Measurements from ENCODE around the gene PRCC.

PRCC gene

GRCh38 chr1:156842618-156843300, 75.4 kb downstream of the PRCC start:
- DNase-seq (ENCODE audit: low read depth in 2 of 2), result no peak

- DNase-seq (ENCODE audit: low read depth in 2 of 2), result no peak
Observed at GRCh38 chr1:156844102-156844501, 76.8 kb downstream of the PRCC start.

GRCh38 chr1:156844638-156845037, 77.3 kb downstream of the PRCC start:
- no peak for DNase-seq (ENCODE audit: low read depth in 2 of 2)

GRCh38 chr1:156845055-156845952, 78.0 kb downstream of the PRCC start:
- no peak for DNase-seq (ENCODE audit: low read depth in 2 of 2)

GRCh38 chr1:156845953-156846545, 78.7 kb downstream of the PRCC start:
- no peak for DNase-seq (ENCODE audit: low read depth in 2 of 2)

- DNase-seq (ENCODE audit: low read depth in 2 of 2), result no peak
Observed at GRCh38 chr1:156846643-156847042, 79.3 kb downstream of the PRCC start.

DNA sequence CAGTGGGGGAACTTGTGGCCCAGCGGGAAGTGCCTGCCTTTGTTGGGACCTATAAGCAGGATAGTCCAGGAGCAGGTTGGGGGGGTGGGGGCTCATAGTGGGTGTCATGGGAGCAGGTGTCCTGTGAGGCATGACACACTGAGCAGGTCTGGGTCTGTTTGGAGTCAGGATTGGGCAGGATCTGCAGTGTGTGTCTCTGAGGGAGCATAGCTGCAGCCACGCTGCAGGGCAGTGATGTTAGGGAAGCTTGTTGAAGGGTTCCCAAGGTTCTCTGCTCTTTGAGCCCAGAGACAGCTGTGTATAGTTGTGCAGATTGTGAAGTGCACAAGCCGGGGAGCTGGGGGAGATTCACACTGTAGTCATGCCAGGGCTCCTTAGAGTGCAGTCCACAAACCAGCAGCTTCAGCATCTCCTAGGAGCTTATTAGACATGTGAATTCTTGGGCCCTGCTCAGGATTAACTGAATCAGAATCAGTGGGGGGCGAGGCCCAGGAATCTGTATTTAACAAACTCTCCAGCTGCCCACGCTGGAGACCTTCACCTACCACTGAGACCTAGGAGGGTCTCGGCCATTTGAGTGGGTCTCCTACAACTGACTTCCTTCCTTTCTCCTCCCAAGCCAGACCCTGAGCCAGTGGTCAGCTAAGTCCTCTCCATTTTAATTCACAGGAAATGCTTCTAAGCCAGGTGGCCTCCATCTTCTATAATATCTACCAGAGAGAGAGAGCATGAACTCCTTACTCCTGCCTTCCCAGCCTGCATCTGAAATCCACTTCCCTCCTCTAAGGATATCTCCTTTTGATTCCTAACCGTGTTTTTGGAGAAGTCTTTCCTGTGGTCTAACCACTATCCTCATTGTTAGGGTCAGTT, 80.5 kb downstream of the PRCC start:
- no peak for DNase-seq (ENCODE audit: low read depth in 2 of 2)

GRCh38 chr1:156848461-156849150, 81.3 kb downstream of the PRCC start:
- DNase-seq (ENCODE audit: low read depth in 2 of 2), result peak in 1 of 2 experiments; percentile 67

DNA sequence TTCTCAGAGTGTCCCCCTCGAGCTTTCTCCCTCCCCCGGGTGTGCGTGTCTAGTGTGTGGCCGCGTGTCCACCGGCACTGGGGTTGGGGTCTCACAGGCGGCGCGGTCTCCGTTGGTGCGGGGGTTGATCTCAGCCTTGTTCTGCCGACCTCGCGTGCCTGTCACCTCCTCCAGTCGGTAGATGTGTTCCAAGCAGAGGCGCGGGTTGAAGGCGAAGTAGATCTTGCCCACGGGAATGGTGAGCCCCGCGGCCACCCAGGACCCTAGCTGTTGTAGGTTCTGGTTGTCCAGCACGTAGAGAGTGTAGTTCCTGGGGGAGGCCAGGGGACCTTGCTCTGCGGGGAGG, 81.8 kb downstream of the PRCC start:
- no peak for DNase-seq (ENCODE audit: low read depth in 2 of 2)

Measured in stimulated activated CD4-positive, alpha-beta T cell treated with anti-CD3 and anti-CD28 coated beads, Interleukin-12 subunit alpha, Interleukin-12 subunit beta, amount 100 ng/mL, for 24 hours (primary cell).